ENCODE measurements around the gene GRK3.
"Not testable (repeated sequence)": the region's sequence is repeated elsewhere in the genome, so short reads cannot be mapped to it uniquely, and the experiment has no call there.

The GRK3 gene

GRCh38 chr22:25564320-25564978, at the start of gene GRK3:
TSS of gene GRK3 (plus strand) at chr22:25564675. CDS start at chr22:25565041, 366 bp downstream.
- DNase-seq (ENCODE audit: low read depth), result peak; percentile 36

- DNase-seq (ENCODE audit: low read depth), result no peak
Measured at GRCh38 chr22:25518000-25518663, 46.3 kb upstream of the GRK3 start.

- DNase-seq (ENCODE audit: low read depth), result no peak
Measured at GRCh38 chr22:25525376-25525775, 39.1 kb upstream of the GRK3 start.

DNA sequence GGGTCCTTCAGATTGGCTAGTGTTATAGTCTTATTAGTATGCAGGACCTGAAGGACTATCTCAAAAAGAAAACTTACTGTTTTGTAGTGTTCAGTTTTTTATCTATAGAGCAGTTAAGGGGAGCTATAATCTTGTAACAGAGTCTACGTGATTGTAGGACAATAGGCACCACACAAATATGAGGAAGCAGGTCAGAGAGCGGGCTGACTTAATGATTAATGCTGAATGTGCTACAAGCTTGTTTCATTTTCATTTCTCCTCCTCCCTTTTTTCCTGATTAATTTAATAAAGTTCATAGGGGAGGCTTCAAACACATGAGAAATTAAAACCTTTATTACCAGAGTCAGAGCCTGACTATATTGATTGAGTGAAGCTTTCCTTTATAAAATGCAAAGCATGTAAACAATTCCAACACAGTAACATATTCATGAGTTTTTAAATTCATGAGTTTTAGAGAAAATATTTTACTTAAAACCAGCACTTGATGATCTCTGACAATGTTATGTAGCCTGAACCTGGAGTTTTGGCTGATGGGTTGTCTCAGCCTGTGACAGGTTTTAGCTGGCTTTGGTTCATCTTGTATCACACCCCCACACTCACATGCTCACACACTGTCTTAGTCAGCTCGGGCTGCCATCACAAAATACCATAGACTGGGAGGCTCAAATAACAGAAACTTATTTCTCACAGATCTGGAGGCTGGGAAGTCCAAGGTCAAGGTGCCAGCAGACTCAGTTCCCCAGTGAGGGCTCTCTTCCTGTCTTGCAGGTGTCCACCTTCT, 38.5 kb upstream of the GRK3 start:
- not testable (repeated sequence) for DNase-seq (ENCODE audit: low read depth)

GRCh38 chr22:25527016-25527415, 37.5 kb upstream of the GRK3 start:
- DNase-seq (ENCODE audit: low read depth), result not testable (repeated sequence)

- DNase-seq (ENCODE audit: low read depth), result not testable (repeated sequence)
Measured at GRCh38 chr22:25528068-25528467, 36.4 kb upstream of the GRK3 start.

DNA sequence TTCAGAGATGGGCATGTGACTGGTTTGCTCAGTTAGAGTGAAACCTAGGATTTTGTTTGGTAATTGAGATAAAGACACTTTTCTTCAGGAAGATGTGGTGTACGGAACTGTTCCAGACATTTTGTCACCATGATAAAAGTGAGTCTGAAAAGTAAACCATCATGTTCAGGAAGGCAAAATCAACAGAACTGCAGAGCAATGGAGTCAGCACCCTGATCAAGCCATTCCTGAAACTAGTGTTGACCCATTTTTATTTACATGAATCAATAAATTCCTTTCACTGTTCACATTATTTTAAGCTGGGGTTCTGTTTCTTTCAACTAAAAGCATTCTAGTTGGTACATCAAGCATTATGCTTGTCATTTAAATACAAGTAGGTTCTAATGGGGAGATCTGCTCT, 35.4 kb upstream of the GRK3 start:
- DNase-seq (ENCODE audit: low read depth), result not testable (repeated sequence)

- not testable (repeated sequence) for DNase-seq (ENCODE audit: low read depth)
Measured at GRCh38 chr22:25529541-25530137, 34.8 kb upstream of the GRK3 start.

GRCh38 chr22:25531677-25532076, 32.8 kb upstream of the GRK3 start:
- DNase-seq (ENCODE audit: low read depth), result not testable (repeated sequence)

GRCh38 chr22:25534724-25535123, 29.8 kb upstream of the GRK3 start:
- DNase-seq (ENCODE audit: low read depth), result no peak

- no peak for DNase-seq (ENCODE audit: low read depth)
Measured at GRCh38 chr22:25536589-25536988, 27.9 kb upstream of the GRK3 start.

- DNase-seq (ENCODE audit: low read depth), result no peak
Measured at GRCh38 chr22:25540166-25540907, 24.1 kb upstream of the GRK3 start.

GRCh38 chr22:25540908-25541660, 23.4 kb upstream of the GRK3 start:
- DNase-seq (ENCODE audit: low read depth), result no peak

DNA sequence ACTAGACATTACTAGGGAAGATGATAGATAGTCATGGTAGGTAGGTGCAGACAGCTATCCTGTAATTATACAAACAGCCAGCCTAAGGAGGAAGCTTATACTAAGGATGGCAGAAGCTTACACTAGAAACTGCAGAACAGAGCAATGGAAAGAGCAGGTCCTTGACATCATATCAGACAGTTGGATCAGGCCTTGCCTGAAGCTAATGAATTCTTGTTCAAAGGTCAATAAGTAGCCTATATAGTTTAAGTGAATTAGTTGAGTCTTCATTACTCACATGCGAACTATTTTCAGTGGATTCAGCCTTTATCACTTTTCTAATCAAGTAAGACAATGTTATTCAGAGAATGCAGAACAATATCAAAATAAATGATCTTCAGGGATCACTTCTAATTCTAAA, 22.3 kb upstream of the GRK3 start:
- DNase-seq (ENCODE audit: low read depth), result no peak

GRCh38 chr22:25542720-25543402, 21.6 kb upstream of the GRK3 start:
- no peak for DNase-seq (ENCODE audit: low read depth)

DNA sequence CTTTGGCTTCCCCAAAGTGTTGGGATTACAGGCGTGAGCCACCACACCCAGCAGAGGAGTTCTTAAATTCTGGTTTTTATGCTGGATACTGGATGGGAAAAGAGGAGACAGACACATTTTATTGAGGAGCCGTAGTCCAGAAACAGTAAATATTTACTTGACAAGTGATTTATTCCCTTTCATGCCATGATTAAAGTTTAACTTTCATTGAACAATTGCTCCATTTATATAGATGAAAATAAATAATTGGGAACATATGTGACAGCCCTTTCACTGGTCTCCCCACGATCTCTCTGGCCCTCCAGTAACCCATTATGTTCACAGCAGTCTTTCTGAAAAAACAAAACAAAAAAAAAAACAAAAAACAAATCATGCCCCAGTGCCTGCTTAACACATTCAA, 19.3 kb upstream of the GRK3 start:
- DNase-seq (ENCODE audit: low read depth), result no peak

DNA sequence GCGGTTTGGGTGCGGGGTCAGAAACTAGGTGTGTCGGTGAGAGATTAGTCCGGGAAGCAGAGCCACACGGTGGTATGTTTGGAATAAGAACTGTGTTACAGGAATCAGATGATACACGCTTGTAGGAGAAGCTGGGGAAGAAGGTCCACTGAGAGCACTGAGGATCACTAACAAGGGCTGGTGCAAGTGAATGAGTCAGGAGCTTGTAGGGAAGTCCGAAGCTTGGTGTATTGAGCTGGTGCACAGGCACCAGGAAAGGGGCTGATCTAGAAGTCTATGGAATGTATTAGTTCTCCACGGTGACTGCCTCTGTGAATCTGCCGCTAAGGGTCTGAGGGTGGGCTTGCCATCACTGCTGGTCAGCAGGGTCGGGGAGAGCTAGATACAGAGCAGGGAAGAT, 18.8 kb upstream of the GRK3 start:
- no peak for DNase-seq (ENCODE audit: low read depth)

DNA sequence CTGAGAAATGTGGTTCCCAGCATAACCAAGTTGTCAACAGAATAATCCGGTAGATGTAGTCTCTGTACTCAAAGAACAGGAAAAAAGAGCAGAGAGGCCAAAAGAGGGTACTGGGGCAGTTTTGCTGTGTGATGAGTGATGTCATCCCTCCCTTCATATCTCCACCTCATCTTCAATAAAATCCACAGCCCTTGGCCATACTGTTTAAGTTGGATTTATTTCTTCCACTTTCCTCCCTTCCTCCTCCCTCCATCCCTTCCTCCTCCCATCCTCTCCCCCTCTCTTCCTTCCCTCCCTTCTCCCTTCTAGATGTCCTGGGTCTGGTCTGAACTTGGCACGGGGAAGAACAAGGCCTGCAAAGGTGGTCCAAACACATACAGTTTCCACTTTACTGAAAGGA, 18.2 kb upstream of the GRK3 start:
- DNase-seq (ENCODE audit: low read depth), result no peak

GRCh38 chr22:25546751-25547150, 17.7 kb upstream of the GRK3 start:
- DNase-seq (ENCODE audit: low read depth), result no peak

DNA sequence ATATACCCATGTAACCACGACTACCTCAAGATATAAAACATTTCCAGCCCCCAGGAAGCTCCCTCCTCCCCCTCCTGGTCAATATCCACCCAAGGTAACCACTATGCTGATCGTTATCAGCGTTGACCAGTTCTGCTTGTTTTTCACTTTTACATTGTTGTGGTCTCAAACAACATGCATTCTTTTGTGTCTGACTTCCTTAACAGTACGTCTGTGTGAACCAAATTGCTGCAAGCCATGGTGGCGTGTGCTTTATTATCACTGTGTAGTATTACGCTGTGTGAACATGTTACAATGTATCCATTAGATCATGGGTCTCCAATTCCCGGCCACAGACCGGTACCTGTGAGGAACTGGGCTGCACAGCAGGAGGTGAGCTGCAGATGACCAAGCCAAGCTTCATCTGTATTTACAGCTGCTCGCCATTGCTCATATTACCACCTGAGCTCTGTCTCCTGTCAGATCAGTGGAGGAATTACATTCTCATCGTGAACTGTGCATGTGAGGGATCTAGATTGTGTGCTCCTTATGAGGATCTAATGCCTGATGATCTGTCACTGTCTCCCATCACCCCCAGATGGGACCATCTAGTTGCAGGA, 15.5 kb upstream of the GRK3 start:
- no peak for DNase-seq (ENCODE audit: low read depth)

Data from stimulated activated CD8-positive, alpha-beta memory T cell treated with anti-CD3 and anti-CD28 coated beads, Interleukin-7, amount 100 ng/mL, for 24 hours (primary cell).